ENCODE data around the gene UBA52.
"Not testable (repeated sequence)": the region's sequence is repeated elsewhere in the genome, so short reads cannot be mapped to it uniquely, and the experiment has no call there.

The UBA52 gene

DNA sequence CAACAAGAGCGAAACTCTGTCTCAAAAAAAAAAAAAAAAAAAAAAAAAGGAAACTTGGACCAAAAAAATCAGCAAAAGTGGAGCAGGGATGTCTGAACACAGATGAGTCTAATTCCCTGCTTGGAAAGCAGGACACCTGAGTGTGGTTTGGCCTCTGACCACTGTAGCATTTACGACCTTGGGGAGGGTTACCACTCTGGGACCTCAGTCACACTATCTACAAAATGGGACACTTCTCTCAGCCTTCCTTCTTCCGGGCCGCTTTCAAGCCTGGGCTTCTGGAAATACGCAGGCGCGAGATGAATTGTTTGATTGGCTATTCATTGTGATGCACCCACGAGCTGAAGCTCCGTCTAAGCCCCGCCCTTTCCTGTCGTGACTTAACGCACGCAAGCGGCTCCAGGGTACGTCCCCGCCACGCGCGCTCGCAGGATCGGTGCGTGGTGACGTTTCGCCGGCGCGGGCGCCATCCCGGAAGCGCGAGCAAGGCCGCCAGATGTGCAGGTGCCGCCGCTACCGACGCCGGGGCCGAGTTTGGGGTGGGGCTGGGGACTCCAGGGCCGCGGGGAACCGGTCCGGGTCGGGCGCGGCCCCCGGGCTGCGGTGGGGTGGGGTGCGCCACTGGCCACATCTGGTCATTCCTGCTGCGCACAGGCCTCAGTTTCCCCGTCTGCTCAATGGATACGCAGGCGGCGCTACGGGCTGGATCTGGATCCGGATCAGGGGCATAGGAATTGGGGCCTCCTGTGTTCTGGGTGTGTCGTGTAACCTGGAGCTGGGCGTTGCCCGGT, 14.1 kb upstream of the UBA52 start, which contains the start of gene KXD1:
TSS of gene KXD1 (plus strand) at position 460 of the 791 bp plus-strand sequence. CDS start 4,187 bp downstream, outside the sequence.
- peak; percentile 95 for DNase-seq

DNA sequence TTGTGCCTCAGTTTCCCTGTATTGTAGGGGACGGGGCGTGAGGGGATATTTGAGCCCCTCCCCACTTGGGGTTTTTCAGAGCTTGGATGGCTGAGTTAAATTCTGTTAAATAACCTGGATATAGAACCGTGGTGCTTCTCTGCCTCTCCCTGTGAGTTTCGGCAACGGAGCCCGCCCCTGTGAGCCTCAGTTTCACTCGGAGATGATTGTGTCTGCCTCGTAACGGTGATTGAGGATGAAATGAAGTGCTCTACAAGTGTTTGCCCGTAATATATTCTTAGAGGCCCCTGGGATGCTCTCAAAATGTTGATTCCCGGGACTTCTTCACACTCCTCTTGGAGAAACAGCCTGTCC, 13.5 kb upstream of the UBA52 start:
- no peak for DNase-seq

DNA sequence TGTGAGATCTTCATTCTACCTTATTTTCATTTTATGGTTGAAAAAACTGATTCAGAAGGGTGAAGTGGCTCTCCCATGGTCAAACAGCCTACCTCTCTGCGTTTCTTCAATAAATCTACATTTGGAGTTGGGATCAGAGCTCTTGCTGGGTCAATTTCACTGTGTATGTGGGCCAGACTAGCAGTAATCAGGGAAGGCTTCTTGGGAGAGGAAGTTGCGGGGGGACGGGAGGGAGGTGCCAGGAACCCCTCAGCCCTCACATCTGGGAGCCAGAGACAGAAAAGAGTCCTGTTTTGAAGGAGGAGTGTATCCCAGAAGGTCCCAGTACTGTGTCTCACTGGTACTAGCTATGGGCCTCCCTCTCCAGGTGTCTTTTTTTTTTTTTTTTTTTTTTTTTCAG, 13.1 kb upstream of the UBA52 start:
- no peak for DNase-seq

DNA sequence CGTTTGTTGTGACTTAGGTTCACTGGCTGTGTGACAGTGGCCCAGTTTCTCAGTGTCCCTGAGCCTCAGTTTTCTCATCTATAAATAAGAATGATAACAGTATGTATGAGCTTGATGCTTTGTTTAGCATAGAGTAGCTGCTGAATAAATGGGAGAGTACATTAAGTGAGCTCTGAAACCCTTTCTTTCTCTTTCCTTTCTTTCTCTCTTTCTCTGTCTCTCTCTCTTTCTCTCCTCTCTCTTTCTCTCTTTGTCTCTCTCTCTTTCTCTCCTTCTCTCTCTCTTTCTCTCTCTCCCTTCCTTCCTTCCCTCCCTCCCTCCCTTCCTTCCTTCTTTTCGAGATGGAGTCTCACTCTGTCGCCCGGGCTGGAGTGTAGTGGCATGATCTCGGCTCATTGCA, 12.0 kb upstream of the UBA52 start:
- no peak for DNase-seq

DNA sequence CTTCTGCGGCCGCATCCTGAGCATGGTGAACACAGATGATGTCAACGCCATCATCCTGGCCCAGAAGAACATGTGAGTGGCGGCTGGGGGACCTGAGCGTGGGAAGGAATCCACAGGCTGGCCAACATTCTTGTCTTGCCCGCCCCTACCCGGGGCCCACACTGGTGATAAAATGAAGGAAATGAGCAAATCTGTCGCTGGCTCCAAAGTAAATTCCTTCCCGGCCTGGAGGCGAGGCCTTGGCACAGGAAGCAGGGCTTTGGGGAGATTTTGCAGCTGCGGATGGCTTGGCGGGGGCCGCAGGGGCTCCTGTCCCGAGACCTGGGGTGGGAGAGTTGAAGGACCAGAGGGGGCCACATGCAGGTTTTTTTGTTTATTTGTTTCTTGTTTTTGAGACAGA, 9.6 kb upstream of the UBA52 start:
- DNase-seq: no peak

DNA sequence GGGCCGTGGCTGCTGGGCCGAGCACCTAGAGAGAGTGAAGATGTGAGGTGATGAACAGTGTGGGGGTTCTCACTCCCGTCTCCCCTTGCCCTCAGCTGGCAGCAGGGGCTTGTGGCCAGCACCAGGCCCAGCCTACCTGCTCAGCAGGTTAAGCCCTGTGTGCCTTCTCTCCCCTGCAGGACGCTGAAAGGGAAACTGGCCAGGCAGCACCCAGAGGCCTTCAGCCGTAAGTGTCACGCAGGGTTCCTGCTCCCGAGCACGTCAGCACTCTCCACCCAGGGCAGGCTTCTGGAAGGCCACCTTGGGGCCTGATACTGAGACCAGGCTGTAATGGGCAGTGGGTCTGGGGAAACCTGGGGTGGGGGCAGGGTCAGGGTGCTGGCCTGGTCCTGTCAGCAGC, 4.7 kb upstream of the UBA52 start:
- no peak for DNase-seq

DNA sequence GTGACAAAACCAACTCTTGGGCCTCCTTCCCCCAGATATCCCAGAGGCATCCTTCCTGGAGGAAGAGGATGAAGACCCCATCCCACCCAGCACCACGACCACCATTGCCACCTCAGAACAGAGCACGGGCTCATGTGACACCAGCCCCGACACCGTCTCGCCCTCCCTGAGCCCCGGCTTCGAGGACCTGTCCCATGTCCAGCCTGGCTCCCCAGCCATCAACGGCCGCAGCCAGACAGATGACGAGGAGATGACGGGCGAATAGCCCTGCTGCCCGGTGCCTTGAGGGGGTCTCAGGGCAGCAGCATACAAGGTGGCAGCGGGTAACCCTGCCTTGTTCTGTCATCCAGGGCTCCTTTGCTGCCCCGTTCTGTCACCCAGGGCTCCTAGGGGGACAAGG, 3.3 kb upstream of the UBA52 start:
- no peak for DNase-seq

DNA sequence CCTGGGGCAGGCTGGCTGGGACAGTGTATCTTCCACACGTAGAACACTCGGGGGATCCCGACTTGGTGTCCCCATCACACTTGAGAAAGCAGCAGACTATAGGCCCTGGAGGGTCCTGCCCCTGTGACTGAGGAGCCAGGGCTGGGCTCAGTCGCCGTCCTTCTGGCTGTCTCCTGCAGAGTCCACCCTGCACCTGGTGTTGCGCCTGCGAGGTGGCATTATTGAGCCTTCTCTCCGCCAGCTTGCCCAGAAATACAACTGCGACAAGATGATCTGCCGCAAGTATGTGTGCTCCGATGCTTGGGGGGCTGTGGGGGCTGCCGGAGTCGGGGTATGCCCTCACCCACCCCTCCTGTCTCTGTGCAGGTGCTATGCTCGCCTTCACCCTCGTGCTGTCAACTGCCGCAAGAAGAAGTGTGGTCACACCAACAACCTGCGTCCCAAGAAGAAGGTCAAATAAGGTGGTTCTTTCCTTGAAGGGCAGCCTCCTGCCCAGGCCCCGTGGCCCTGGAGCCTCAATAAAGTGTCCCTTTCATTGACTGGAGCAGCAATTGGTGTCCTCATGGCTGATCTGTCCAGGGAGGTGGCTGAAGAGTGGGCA, 3.1 kb downstream of the UBA52 start:
- no peak for DNase-seq

DNA sequence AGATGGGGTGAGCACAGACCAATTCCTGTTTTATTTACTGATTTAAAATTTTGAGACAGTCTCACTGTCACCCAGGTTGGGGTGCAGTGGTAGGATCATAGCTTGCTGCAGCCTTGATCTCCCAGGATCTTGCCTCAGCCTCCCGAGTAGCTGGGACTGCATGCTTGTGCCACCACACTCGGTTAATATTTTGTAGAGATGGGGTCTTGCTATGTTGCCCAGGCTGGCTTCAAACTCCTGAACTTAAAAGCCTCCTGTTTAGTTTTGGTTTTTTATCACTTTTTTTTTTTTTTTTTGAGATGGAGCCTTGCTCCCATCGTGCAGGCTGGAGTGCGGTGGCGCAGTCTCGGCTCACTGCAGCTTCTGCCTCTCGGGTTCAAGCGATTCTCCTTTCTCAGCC, 4.7 kb downstream of the UBA52 start:
- no peak for DNase-seq

DNA sequence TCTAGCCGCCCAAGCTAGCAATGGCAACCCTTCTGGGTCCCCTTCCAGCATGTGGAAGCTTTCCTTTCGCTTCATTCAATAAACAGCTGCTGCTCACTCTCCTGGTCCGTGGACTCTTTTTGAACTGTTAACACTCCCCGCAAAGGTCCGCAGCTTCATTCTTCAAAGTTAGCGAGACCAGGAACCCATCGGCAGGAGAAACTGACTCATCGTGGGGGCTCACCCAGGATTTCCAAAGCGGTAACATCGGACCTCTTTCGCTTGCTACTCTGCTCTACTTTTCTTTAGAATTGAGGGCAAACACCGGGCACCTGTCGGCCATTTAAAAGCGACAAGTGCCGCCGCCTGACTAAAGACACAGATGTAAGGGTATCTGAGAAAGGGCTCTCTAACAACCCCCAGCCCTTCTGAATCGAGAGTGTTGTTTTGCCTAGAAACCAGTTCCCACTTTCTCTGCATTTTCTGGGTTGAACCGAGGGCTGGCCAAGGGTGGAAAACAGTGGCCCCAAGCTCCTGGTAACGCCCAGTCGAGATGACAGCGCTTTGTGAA, 5.8 kb downstream of the UBA52 start:
- no peak for DNase-seq

DNA sequence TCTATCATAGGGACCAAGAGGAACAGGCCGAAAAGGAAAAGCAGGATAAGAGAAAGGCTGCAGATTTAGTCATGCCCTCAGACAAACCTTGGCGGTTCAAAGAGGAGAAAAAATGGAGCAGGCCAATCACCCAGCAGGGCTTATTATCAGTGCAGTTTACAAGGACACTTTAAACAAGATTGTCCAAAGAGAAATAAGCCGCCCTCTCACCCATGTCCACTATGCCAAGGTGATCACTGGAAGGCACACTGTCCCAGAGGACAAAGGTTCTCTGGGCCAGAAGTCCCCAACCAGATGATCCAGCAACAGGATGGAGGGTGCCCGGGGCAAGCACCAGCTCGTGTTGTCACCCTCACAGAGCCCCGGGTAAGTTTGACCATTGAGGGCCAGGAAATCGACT, 8.7 kb downstream of the UBA52 start:
- no peak for DNase-seq

DNA sequence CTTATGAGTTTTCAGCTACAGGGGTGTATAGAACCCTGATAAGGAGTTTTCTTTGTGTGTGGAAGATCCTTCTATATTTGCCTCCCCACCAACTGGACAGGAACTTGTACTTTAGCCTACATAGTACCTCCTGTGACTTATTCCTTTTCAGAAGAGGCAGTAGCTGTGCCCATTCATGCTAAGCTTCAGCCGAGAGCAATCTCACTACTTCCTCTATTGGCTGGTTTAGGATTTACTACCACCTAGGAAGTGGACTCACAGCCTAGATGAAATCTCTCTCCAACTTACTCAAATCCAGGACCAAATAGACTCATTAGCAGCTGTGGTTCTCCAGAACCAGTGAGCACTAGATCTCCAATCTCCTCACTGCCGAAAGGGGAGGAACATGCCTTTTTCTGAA, 14.6 kb downstream of the UBA52 start:
- DNase-seq: no peak

DNA sequence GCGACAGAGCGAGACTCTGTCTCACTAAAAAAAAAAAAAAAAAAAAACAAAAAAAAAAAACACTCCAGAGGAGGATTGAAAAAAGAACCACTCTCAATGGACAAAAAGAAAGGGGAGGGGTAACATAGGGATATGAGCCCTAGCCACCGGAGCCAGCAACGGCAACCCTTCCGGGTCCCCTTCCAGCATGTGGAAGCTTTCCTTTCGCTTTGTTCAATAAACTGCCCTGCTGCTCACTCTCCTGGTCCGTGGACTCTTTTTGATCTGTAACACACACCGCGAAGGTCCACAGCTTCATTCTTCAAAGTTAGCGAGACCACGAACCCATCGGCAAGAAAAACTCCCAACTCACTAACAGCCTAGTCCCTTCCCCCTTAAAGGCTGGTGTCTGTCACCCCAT, 15.9 kb downstream of the UBA52 start:
- DNase-seq: no peak

DNA sequence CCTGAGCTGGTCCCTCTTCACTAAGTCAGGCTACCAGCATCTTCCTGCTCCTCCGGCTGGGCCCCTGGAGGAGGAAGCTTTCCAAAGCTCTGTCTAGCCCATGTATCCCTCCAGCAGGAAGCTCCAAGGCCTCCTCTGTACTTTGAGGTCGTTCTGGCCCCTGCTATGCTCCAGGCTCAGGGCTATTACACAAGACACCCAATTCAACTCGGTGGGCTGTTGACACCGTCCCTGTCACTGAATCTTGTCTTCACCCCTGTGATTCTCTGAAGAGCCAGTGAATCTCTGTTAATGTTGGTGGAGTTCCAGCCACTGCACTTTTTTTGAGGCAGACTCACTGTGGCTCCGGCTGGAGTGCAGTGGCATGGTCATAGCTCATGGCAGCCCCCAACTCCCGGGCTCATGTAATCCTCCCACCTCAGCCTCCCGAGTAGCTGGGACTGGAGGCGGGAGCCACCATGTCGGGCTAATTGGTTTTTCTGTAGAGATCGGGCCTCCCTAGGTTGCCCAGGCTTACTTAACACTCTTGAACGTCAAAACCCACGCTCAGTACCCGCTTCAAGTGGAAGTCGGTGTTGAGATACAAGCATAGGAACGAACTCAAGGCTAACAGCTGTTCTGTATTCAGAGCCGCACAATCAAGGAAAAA, 16.4 kb downstream of the UBA52 start:
- no peak for DNase-seq

DNA sequence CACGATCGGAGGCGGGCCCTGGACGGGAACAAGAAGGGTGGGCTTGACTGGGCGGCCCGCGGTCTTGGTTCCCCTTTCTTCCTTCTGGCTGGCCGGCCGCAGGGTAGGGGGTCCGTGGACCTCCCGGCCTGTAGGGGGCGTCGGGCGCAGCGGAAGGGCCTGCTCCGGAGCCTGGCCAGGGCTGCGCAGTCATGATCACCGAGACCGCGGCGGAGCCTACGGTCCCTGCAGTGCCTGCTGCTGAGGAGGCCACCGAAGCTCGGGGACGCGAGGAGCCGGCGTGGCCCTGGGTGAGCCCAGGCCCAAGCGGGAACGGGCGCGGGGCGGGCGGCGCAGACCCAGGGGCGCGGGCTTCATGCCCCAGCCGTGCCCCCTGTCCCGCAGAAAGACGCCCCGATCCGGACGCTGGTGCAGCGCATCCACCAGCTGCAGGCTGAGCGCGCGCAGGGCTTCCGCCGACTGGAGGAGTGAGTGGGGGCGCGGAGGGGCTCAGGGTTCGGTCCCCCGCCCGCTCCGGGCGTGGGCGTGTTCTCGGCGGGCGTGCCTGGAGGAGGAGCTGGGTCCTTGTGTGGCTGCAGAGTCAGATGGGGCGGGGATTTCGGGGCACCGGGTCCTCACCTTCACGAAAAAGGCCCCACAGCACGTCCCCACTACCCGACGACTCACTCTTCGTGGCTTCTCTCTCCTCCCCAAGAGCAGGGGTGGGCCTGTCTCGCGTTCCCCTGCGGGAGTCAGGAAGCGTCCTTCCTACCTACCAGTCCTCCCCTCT, 17.1 kb downstream of the UBA52 start, which contains the start of gene REX1BD:
TSS of gene REX1BD (plus strand) at position 188 of the 769 bp plus-strand sequence. CDS start at position 192, 4 bp downstream.
- DNase-seq: peak; percentile 63

DNA sequence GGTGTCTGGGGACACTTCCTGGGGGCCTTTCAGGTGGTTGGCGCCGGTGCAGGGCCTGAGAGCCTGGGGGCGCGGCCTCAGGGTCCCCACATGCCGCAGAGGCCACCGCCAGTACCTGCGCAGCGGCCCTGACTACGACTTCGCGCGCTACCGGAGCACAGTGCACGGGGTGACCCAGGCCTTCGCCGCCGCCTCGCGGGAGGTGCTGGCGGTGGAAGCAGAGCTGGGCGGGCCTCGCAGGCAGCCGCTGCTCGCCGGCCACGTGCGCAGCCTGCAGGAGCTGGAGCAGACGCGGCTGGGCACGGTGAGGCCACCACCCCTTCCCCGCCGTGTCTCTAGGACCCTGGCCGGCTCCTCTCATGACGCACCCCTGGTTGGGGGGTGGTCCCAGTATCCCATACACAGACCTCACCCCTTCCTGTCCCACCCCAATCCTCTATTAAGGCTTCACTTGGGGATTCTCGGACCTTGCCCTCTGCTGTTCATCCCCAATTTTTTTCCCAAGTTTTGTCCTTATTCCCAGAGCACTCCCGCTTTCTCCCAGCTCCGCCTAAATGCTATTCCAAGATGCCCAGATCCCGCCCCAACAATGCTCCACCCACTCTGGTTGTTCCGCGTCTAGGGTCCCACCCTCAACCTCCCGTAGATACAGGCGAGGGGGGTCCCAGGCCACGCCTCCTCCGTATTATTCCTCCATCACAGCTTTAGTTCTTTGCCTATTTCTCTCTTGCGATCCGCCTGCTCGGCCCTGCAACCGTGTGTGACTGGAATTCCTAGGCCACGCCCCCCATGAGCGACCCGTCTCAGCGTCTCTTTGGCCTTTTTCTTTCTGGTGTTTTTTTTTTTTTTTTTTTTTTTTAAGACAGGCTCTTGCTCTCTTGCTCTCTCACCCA, 18.0 kb downstream of the UBA52 start:
- DNase-seq: peak; percentile 27

DNA sequence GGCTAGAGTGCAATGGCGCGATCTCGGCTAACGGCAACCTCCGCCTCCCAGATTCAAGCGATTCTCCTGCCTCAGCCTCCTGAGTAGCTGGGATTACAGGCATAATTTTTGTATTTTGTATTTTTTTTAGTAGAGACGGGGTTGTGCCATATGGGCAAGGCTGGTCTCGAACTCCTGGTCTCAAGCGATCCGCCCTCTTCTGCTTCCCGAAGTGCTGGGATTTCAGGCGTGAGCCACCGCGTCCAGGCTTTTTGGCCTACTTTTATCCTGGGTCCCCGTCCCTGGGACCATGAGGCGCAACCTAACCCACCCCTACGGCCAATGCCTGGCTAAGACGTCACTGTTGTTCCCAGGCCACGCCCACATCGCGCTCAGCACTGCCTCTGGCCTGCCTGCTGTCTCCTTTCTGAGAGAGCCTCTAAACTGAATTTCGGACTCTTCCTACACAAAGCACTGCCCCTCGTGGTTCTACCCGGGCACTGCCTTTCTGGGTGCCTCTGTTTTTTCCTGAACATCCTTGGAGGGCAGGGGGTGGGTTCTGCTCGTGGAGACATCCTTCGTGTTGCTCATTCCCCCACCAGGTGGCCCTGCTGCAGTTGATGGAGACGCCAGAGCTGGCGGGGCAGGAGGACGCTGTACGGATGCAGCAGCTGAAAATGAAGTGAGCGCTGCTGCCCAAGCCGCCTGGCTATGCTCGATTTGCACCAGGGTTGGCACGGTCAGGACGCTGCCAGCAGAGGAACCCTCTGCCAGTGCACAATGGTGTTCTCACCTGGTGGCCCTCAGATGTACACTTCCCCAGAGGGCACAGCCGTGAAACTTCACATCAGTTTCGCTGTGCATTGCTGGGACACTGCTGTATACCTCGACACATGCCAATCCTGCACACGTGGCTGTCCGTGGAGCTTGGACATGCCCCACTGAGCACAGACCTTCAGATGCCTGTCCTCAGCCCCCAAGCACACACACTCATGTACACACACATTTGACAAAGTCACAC, 18.9 kb downstream of the UBA52 start:
- no peak for DNase-seq

DNA sequence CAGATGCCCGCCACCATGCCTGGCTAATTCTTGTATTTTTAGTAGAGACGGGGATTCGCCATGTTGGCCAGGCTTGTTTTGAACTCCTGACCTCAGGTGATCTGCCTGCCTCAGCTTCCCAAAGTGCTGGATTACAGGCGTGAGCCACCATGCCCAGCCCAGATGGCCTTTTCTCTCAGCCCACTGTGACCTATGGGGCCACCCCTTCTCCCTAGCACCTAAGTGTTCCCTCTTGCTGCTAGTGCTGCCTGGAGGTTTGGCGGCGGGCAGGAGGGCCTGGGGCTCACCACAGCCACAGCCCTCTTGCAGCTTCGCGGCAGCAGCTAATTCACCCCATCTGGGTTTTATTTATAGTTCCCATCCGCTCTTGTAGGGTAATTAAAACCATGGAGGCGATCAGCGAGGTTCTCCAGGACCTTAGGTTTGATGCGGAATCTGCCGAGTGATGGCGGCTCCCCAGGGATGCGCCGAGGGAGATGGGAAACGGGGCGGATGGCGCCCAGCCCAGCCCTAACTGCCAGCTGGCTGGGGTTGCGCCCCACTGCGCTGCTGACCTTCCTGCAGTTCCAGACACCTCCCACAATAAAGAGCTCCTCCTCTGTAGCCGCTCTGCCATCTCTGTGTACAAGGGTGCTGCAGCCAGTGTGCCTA, 20.2 kb downstream of the UBA52 start:
- no peak for DNase-seq

DNA sequence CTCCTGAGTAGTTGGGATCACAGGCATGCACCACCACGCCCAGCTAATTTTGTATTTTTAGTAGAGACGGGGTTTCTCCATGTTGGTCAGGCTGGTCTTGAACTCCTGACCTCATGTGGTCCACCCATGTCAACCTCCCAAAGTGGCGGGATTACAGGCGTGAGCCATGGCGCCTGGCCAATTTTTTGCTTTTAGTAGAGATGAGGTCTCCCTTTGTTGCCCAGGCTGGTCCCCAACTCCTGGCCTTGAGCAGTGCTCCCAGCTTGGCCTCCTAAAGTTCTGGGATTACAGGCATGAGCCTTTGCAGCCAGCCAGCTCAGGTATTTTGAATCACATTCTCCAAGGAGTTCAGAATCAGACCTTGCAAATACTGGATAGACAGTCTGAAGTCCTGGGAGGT, 21.1 kb downstream of the UBA52 start:
- not testable (repeated sequence) for DNase-seq

Measured in NCI-H774 (cell line).